Measurements from ENCODE around the gene ARAP3. TPM values are rescaled to one million over a fixed set of nuclear protein-coding genes. Genes with fewer than 3 reads are reported as not detected.

The ARAP3 gene
- total RNA-seq, 1 donor = 6.2 TPM

DNA sequence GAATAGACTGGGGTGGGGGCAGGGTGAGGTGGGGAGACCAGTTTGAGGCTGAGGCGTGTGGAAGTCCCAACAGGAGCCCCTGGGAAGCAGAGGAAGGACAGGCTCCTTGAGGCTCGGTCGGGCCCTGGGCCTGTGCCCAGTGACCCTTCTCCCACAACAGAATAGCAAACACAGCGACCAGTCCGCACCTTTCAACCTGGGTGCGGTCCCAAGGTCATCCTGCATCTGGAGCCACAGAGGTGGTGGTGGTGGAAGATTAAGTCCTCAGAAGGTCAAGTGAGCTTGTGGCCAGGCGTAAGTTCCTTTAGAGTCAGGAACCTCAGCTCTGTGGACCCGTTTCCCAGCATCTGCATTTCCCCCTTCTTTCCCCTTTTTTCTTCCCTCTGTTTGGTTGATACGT is 26.0 kb upstream of the ARAP3 start:
- DNase-seq (ENCODE audit: low read depth) = no peak
- TF ChIP-seq, protein P1, sequence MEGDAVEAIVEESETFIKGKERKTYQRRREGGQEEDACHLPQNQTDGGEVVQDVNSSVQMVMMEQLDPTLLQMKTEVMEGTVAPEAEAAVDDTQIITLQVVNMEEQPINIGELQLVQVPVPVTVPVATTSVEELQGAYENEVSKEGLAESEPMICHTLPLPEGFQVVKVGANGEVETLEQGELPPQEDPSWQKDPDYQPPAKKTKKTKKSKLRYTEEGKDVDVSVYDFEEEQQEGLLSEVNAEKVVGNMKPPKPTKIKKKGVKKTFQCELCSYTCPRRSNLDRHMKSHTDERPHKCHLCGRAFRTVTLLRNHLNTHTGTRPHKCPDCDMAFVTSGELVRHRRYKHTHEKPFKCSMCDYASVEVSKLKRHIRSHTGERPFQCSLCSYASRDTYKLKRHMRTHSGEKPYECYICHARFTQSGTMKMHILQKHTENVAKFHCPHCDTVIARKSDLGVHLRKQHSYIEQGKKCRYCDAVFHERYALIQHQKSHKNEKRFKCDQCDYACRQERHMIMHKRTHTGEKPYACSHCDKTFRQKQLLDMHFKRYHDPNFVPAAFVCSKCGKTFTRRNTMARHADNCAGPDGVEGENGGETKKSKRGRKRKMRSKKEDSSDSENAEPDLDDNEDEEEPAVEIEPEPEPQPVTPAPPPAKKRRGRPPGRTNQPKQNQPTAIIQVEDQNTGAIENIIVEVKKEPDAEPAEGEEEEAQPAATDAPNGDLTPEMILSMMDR (IDR thresholded peaks at IDR 0.05; ENCODE audit: insufficient read depth, low read length) = no peak

DNA sequence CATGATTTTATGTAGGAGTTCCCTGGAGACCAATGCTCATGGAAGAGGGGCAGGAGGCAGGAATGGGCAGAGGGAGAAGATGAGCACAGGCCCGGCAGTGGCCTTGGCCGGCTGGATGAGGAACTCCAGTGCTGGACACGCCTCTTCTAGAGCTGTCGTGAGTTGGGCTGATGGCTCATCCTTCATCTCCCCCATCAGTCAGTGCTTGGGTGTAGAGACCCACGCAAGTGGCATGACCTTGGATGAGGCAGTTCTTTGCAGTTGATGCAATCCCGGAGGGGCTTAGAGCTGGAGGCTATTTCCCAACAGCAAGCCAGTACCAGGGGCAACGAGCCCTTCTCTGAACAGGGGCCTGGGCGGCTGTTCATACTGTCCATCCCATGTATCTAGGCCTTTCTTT is 25.5 kb upstream of the ARAP3 start:
- DNase-seq (ENCODE audit: low read depth) = no peak
- TF ChIP-seq, protein P1 (IDR thresholded peaks at IDR 0.05; ENCODE audit: insufficient read depth, low read length) = no peak
- H3K4me3 ChIP-seq (ENCODE audit: low read depth, low read length) = no peak overlapping the region

More for the DNA sequence above, 26.0 kb upstream of the ARAP3 start:
- H3K4me3 ChIP-seq (ENCODE audit: low read depth, low read length) = no peak overlapping the region

DNA sequence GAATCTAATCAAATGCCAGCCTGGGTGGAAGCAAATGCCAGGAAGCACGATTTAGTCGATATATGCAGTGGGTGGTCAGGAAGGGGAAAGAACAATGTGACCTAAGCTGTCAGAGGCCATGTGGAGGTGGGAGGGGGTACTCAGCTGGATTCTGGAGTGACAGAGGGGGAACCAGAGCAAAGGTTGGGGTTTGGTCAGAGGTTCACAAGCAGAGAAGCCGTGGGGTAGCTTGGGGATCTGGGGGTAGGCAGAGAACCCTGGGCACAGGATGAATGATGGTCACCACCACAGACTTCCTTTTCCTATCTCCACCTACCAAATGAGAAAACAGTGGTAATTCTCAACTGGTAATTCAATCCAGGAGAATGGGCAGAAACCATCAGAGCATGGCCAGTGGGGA is 24.1 kb upstream of the ARAP3 start:
- no peak for DNase-seq (ENCODE audit: low read depth)
- no peak overlapping the region for H3K4me3 ChIP-seq (ENCODE audit: low read depth, low read length)
- TF ChIP-seq, protein P1 (IDR thresholded peaks at IDR 0.05; ENCODE audit: insufficient read depth, low read length) = no peak

DNA sequence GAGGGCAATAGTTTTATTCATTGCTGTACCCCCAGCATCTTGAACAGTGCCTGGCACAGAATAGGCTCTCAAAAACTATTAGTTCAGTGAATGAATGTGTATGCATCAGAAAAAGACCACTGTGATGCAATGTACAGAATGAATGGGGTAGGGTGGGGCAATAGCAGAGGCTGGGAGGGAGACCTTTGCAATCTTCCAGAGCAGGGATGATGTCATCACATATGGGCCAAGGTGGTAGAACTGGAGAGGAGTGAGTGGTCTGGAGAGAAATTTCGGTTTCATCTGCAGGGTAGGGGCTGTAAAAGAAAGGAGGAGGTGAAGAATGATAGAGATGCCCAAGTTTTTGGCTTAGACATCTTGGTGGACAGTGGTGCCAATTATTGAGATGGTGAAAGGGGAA is 23.4 kb upstream of the ARAP3 start:
- TF ChIP-seq, protein P1 (IDR thresholded peaks at IDR 0.05; ENCODE audit: insufficient read depth, low read length) = no peak
- no peak overlapping the region for H3K4me3 ChIP-seq (ENCODE audit: low read depth, low read length)
- DNase-seq (ENCODE audit: low read depth) = no peak

DNA sequence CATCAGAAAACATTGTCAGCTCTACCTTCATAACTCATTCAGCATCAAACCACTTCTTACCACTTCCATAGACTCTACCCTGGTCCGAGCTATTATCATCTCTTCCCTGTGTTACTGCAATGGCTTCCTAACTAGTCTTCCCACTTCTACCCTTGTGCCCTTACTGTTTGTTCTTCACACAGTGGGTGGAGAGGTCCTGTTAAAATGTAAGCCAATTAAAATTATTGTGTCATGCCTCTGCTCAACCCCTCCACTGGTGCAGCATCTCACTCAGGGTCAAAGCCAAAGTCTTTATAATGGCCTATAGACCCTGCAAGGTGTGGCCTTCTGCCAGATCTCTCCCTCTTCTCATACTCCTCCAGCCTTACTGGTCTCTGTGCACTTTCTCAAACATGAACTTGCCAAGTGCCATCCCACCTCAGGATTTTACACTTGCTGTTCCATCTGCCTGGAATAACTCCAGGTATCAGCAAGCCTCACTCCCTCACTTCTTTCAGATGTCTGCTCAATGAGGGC is 22.8 kb upstream of the ARAP3 start:
- TF ChIP-seq, protein P1 (IDR thresholded peaks at IDR 0.05; ENCODE audit: insufficient read depth, low read length) = no peak
- DNase-seq (ENCODE audit: low read depth) = no peak
- H3K4me3 ChIP-seq (ENCODE audit: low read depth, low read length) = no peak overlapping the region

DNA sequence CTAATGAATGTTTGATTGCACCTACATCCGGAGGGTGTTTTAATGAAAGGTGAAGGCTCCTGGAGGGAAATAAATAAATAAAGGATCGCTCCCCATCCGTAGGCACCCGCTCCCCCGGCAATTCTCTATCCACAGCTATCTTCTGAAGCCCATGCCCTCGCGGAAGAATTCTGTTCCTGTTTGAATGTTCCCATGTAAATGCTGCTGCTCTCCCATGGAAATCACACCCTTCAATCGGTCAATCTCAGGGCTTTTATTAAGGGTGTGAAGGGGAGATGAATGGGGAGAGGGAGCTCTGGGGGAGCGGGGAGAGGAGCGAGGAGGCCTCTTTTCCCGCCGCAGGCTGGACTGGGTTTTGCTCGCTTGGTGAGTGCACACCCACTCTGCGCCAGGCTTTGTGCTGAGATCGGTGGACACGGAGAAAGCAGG is 21.1 kb upstream of the ARAP3 start:
- peak overlapping the region; percentile 61 for H3K4me3 ChIP-seq (ENCODE audit: low read depth, low read length)
- TF ChIP-seq, protein P1 (IDR thresholded peaks at IDR 0.05; ENCODE audit: insufficient read depth, low read length) = no peak
- DNase-seq (ENCODE audit: low read depth) = peak; percentile 37
